ENCODE data around the gene EML6. TPM values are rescaled to one million over a fixed set of nuclear protein-coding genes. Genes with fewer than 3 reads are reported as not detected.
A peak's percentile ranks its signal among the peaks of the same experiment; 100 is the strongest.
"Not testable (repeated sequence)": the region's sequence is repeated elsewhere in the genome, so short reads cannot be mapped to it uniquely, and the experiment has no call there.

EML6 gene
- total RNA-seq, 6 donors from 2014 or later: 1.5 to 7.3 (median 4.0) TPM

- H3K4me1 ChIP-seq: no peaks in the 10 kb centered on the region
- H3K27me3 ChIP-seq: no peaks in the 10 kb centered on the region
- H3K4me3 ChIP-seq: no peak overlapping the region
- TF ChIP-seq EP300 (IDR thresholded peaks at IDR 0.05) (no peak), POLR2A (IDR thresholded peaks at IDR 0.05) (no peak), POLR2AphosphoS5 (IDR thresholded peaks at IDR 0.05) (no peak), CTCF (IDR thresholded peaks at IDR 0.05) (no peak)
- DNase-seq: no peak
- no peak overlapping the region for H3K27ac ChIP-seq
- no peak for ATAC-seq (ENCODE audit: low FRiP score in 2 of 2)
- H3K9me3 ChIP-seq: no peaks in the 10 kb centered on the region
- 57 to 70% methylated on average over 5 of the region's 5 CpGs for WGBS, 2 donors
- H3K36me3 ChIP-seq: no peaks in the 10 kb centered on the region
These were observed 143.4 kb downstream of the EML6 start for GRCh38 chr2:54866868-54867267.

DNA sequence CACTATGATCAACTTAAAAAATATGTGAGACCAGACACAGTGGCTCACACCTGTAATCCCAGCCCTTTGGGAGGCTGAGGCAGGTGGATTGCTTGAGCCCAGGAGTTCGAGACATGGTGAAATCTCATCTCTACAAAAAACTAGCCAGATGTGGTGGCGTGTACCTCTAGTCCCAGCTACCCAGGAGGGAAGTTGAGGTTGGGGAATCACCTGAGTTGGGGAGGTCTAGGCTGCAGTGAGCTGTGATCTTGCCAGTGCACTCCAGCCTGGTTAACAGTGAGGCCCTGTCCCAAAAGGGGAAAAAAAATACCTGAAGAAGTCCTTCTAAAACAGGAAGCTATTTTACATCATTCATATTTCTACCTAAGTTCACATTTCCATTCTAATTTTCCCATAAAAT lies 144.0 kb downstream of the EML6 start:
- Histone ChIP-seq H3K4me1 (no peaks in the 10 kb centered on the region), H3K27me3 (no peaks in the 10 kb centered on the region), H3K36me3 (no peaks in the 10 kb centered on the region), H3K9me3 (no peaks in the 10 kb centered on the region), H3K27ac (no peak overlapping the region), H3K4me3 (no peak overlapping the region)
- DNase-seq: no peak
- TF ChIP-seq POLR2AphosphoS5 (IDR thresholded peaks at IDR 0.05) (no peak), CTCF (IDR thresholded peaks at IDR 0.05) (no peak), POLR2A (IDR thresholded peaks at IDR 0.05) (no peak), EP300 (IDR thresholded peaks at IDR 0.05) (no peak)
- 88 to 90% methylated on average over 2 of the region's 2 CpGs for WGBS, 2 donors
- no peak for ATAC-seq (ENCODE audit: low FRiP score in 2 of 2)

DNA sequence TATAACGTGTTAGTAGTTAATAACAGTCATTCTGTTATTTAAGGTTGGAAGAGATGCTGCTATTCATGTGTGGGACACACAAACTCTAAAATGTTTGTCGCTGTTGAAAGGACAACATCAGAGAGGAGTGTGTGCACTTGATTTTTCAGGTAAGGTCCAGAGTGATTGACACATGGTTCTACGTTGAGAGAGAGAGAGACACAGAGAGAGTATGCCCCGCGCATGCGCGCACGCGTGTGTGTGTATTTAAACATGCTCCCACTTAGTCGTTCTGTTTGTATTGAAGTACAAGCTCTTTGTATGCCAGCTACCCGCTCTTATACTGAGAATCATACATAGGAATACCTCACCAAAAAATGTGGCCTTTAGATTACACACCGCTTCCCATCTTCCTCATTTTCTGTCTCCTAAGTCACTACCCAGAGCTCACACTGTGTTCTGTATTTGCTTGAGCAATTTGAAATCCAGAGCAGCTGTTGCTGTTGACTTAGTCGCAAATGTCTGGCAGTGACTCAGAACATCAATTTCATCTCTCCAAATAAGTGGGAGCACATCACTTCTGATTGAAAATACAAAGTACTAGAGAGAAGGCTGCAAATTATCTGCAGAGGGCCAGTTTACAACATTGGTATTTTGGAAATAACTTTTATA lies 148.1 kb downstream of the EML6 start:
- Histone ChIP-seq H3K4me3 (no peak overlapping the region), H3K27me3 (no peaks in the 10 kb centered on the region), H3K4me1 (no peaks in the 10 kb centered on the region), H3K36me3 (no peaks in the 10 kb centered on the region), H3K9me3 (no peaks in the 10 kb centered on the region), H3K27ac (no peak overlapping the region)
- WGBS, 2 donors: 83 to 90% methylated on average over 13 of the region's 13 CpGs
- no peak for TF ChIP-seq POLR2A (IDR thresholded peaks at IDR 0.05)
- TF ChIP-seq POLR2AphosphoS5 (IDR thresholded peaks at IDR 0.05): no peak
- TF ChIP-seq EP300 (IDR thresholded peaks at IDR 0.05): no peak
- DNase-seq (peak in 1 of 2 donors; percentile 32), ATAC-seq (ENCODE audit: low FRiP score in 2 of 2) (no peak)

- Histone ChIP-seq H3K36me3 (no peaks in the 10 kb centered on the region), H3K4me1 (no peaks in the 10 kb centered on the region), H3K9me3 (no peaks in the 10 kb centered on the region), H3K27me3 (no peaks in the 10 kb centered on the region), H3K4me3 (no peak overlapping the region), H3K27ac (no peak overlapping the region)
- 83 to 94% methylated on average over 3 of the region's 3 CpGs for WGBS, 2 donors
- ATAC-seq (ENCODE audit: low FRiP score in 2 of 2) (no peak), DNase-seq (no peak)
- no peak for TF ChIP-seq POLR2A (IDR thresholded peaks at IDR 0.05)
- no peak for TF ChIP-seq EP300 (IDR thresholded peaks at IDR 0.05)
- TF ChIP-seq CTCF (IDR thresholded peaks at IDR 0.05): no peak
- TF ChIP-seq POLR2AphosphoS5 (IDR thresholded peaks at IDR 0.05): no peak
These were observed 149.3 kb downstream of the EML6 start for GRCh38 chr2:54872780-54873179.

- not testable (repeated sequence) for ATAC-seq (ENCODE audit: low FRiP score in 2 of 2); H3K4me3 ChIP-seq; H3K4me1 ChIP-seq; H3K36me3 ChIP-seq; H3K9me3 ChIP-seq; DNase-seq; H3K27ac ChIP-seq; H3K27me3 ChIP-seq
- WGBS, 2 donors: 74 to 91% methylated on average over 3 of the region's 3 CpGs
These were observed 149.8 kb downstream of the EML6 start for GRCh38 chr2:54873236-54873635.

- no peak overlapping the region for H3K27ac ChIP-seq
- H3K36me3 ChIP-seq: no peaks in the 10 kb centered on the region
- H3K4me1 ChIP-seq: no peaks in the 10 kb centered on the region
- TF ChIP-seq EP300 (IDR thresholded peaks at IDR 0.05): no peak
- H3K4me3 ChIP-seq: no peak overlapping the region
- no peaks in the 10 kb centered on the region for H3K9me3 ChIP-seq
- 86 to 94% methylated on average over 1 of the region's 1 CpG for WGBS, 2 donors
- H3K27me3 ChIP-seq: no peaks in the 10 kb centered on the region
- no peak for DNase-seq
- ATAC-seq (ENCODE audit: low FRiP score in 2 of 2): no peak
These were observed 153.3 kb downstream of the EML6 start for GRCh38 chr2:54876764-54877163.

Measured in upper lobe of left lung (tissue), 6 donors.